Measurements from ENCODE around the gene EBLN2.
"Not testable (repeated sequence)": the region's sequence is repeated elsewhere in the genome, so short reads cannot be mapped to it uniquely, and the experiment has no call there.

Gene EBLN2

GRCh38 chr3:73060302-73060723, 1.1 kb upstream of the EBLN2 start:
- no peak for DNase-seq (ENCODE audit: low read depth in 2 of 2)

GRCh38 chr3:73066243-73066642, 4.8 kb downstream of the EBLN2 start:
- DNase-seq (ENCODE audit: low read depth in 2 of 2): not testable (repeated sequence)

- no peak for DNase-seq (ENCODE audit: low read depth in 2 of 2)
Measured at GRCh38 chr3:73068419-73068818, 7.0 kb downstream of the EBLN2 start.

- DNase-seq (ENCODE audit: low read depth in 2 of 2): no peak
Measured at GRCh38 chr3:73069187-73069586, 7.7 kb downstream of the EBLN2 start.

- no peak for DNase-seq (ENCODE audit: low read depth in 2 of 2)
Measured at GRCh38 chr3:73069775-73070444, 8.5 kb downstream of the EBLN2 start.

- no peak for DNase-seq (ENCODE audit: low read depth in 2 of 2)
Measured at GRCh38 chr3:73070675-73071575, 9.5 kb downstream of the EBLN2 start.

- no peak for DNase-seq (ENCODE audit: low read depth in 2 of 2)
Measured at GRCh38 chr3:73071952-73072351, 10.5 kb downstream of the EBLN2 start.

- DNase-seq (ENCODE audit: low read depth in 2 of 2): no peak
Measured at GRCh38 chr3:73072634-73073033, 11.2 kb downstream of the EBLN2 start.

- no peak for DNase-seq (ENCODE audit: low read depth in 2 of 2)
Measured at GRCh38 chr3:73073091-73073707, 11.7 kb downstream of the EBLN2 start.

GRCh38 chr3:73074781-73075180, 13.3 kb downstream of the EBLN2 start:
- no peak for DNase-seq (ENCODE audit: low read depth in 2 of 2)

- DNase-seq (ENCODE audit: low read depth in 2 of 2): no peak
Measured at GRCh38 chr3:73080216-73080966, 18.9 kb downstream of the EBLN2 start.

- DNase-seq (ENCODE audit: low read depth in 2 of 2): no peak
Measured at GRCh38 chr3:73081140-73081539, 19.7 kb downstream of the EBLN2 start.

- no peak for DNase-seq (ENCODE audit: low read depth in 2 of 2)
Measured at GRCh38 chr3:73084170-73084569, 22.7 kb downstream of the EBLN2 start.

- peak; percentile 28 to 38 for DNase-seq (ENCODE audit: low read depth in 2 of 2)
Measured at GRCh38 chr3:73086071-73086494, 24.6 kb downstream of the EBLN2 start.

GRCh38 chr3:73094129-73094528, 32.7 kb downstream of the EBLN2 start:
- DNase-seq (ENCODE audit: low read depth in 2 of 2): no peak

- DNase-seq (ENCODE audit: low read depth in 2 of 2): no peak
Measured at GRCh38 chr3:73094951-73095350, 33.5 kb downstream of the EBLN2 start.

- no peak for DNase-seq (ENCODE audit: low read depth in 2 of 2)
Measured at GRCh38 chr3:73096169-73096568, 34.7 kb downstream of the EBLN2 start.

- no peak for DNase-seq (ENCODE audit: low read depth in 2 of 2)
Measured at GRCh38 chr3:73098026-73098425, 36.6 kb downstream of the EBLN2 start.

- DNase-seq (ENCODE audit: low read depth in 2 of 2): no peak
Measured at GRCh38 chr3:73098873-73099272, 37.4 kb downstream of the EBLN2 start.

- DNase-seq (ENCODE audit: low read depth in 2 of 2): peak; percentile 75 to 78
Measured at GRCh38 chr3:73100741-73101559, 39.5 kb downstream of the EBLN2 start.

GRCh38 chr3:73101881-73102280, 40.4 kb downstream of the EBLN2 start:
- no peak for DNase-seq (ENCODE audit: low read depth in 2 of 2)

All from activated CD4-positive, alpha-beta T cell treated with anti-CD3 and anti-CD28 coated beads for 24 hours (primary cell).